HEK293 (cell line): Measurements from ENCODE around the gene MOV10L1.

ENCODE experiments used
- CTCF ChIA-PET: fragments of 350-600 bp; formaldehyde crosslinking; extraction: SDS; loops from one replicate; lab custom pipeline; 2021; ENCODE audit warnings: antibody characterized with exemption; lab: Yijun Ruan, JAX
- POLR2A ChIA-PET: fragments of 300-600 bp; formaldehyde crosslinking; extraction: SDS; loops from one replicate; lab custom pipeline; 2020; ENCODE audit warnings: antibody characterized with exemption, inconsistent platforms; lab: Yijun Ruan, JAX
- H3K27ac ChIP-seq: fragments of 200-500 bp; sonication (Bioruptor generic); 2 replicates; pipeline ENCODE4 v1.5.1; 2014; ENCODE audit warnings: low read depth, low read length, control low read depth, inconsistent platforms; ENCODE audit errors: extremely low read depth
- H3K36me3 ChIP-seq, 2 experiments: fragments of 200-500 bp in 1 of 2; sonication (Bioruptor generic) in 1 of 2; 1 replicate in 1 of 2; 2 replicates in 1 of 2; pipeline ENCODE4 v1.5.1; 2014 to 2017; ENCODE audit warnings: inconsistent platforms in 2 of 2, low read length in 2 of 2; ENCODE audit not compliant: control insufficient read depth in 2 of 2, insufficient read depth in 1 of 2
- H3K4me1 ChIP-seq: fragments of 200-500 bp; sonication (Bioruptor generic); 2 replicates; pipeline ENCODE4 v1.5.1; 2014; ENCODE audit warnings: mild to moderate bottlenecking, low read length, inconsistent platforms; ENCODE audit not compliant: control insufficient read depth, insufficient read depth
- H3K4me3 ChIP-seq: 2 replicates; pipeline ENCODE4 v1.5.1; 2011; ENCODE audit warnings: low read depth, mild to moderate bottlenecking, control low read depth, low read length, moderate library complexity
- H3K9me3 ChIP-seq: fragments of 200-500 bp; sonication (Bioruptor generic); 2 replicates; pipeline ENCODE4 v1.5.1; 2014; ENCODE audit warnings: low read depth, low read length, inconsistent platforms; ENCODE audit not compliant: control insufficient read depth, insufficient read depth
- EGR2 ChIP-seq: fragments of 450-650 bp; formaldehyde crosslinking; IDR thresholded peaks from 2 replicates; pipeline ENCODE4 v1.5.1; 2016; ENCODE audit warnings: low read depth, missing biosample characterization, missing genetic modification characterization
- GLIS1 ChIP-seq: fragments of 450-650 bp; formaldehyde crosslinking; IDR thresholded peaks from 2 replicates; pipeline ENCODE4 v1.5.1; 2016; ENCODE audit warnings: missing biosample characterization, missing genetic modification characterization
- GLIS2 ChIP-seq: fragments of 450-650 bp; formaldehyde crosslinking; IDR thresholded peaks from 2 replicates; pipeline ENCODE4 v1.5.1; 2016; ENCODE audit warnings: missing biosample characterization, missing genetic modification characterization
- KLF16 ChIP-seq: fragments of 450-650 bp; formaldehyde crosslinking; IDR thresholded peaks from 2 replicates; pipeline ENCODE4 v1.5.1; 2017; ENCODE audit warnings: missing biosample characterization, missing genetic modification characterization
- KLF7 ChIP-seq: fragments of 450-650 bp; formaldehyde crosslinking; IDR thresholded peaks from 2 replicates; pipeline ENCODE4 v1.5.1; 2016; ENCODE audit warnings: missing biosample characterization, missing genetic modification characterization, borderline replicate concordance
- OVOL3 ChIP-seq: fragments of 450-650 bp; formaldehyde crosslinking; IDR thresholded peaks from 2 replicates; pipeline ENCODE4 v1.5.1; 2016; ENCODE audit warnings: missing biosample characterization, missing genetic modification characterization
- RBAK ChIP-seq: fragments of 450-650 bp; formaldehyde crosslinking; IDR thresholded peaks from 2 replicates; pipeline ENCODE4 v1.5.1; 2016; ENCODE audit warnings: missing biosample characterization, missing genetic modification characterization
- WT1 ChIP-seq: fragments of 450-650 bp; formaldehyde crosslinking; IDR thresholded peaks from 2 replicates; pipeline ENCODE4 v1.5.1; 2016; ENCODE audit warnings: missing biosample characterization, missing genetic modification characterization
- ZBTB1 ChIP-seq: fragments of 450-650 bp; formaldehyde crosslinking; IDR thresholded peaks from 2 replicates; pipeline ENCODE4 v1.5.1; 2016; ENCODE audit warnings: missing biosample characterization, missing genetic modification characterization
- ZBTB21 ChIP-seq: fragments of 450-650 bp; formaldehyde crosslinking; IDR thresholded peaks from 2 replicates; pipeline ENCODE4 v1.5.1; 2017; ENCODE audit warnings: missing biosample characterization, missing genetic modification characterization
- ZBTB48 ChIP-seq: fragments of 450-650 bp; formaldehyde crosslinking; IDR thresholded peaks from 2 replicates; pipeline ENCODE4 v1.5.1; 2016; ENCODE audit warnings: missing biosample characterization, missing genetic modification characterization
- ZFHX2 ChIP-seq: fragments of 450-650 bp; formaldehyde crosslinking; conservative IDR thresholded peaks from 2 replicates; pipeline ENCODE4 v1.5.1; 2016; ENCODE audit warnings: missing biosample characterization, missing genetic modification characterization
- ZIC2 ChIP-seq: fragments of 450-650 bp; formaldehyde crosslinking; IDR thresholded peaks from 2 replicates; pipeline ENCODE4 v1.5.1; 2016; ENCODE audit warnings: missing biosample characterization, missing genetic modification characterization
- ZNF138 ChIP-seq: fragments of 450-650 bp; formaldehyde crosslinking; IDR thresholded peaks from 2 replicates; pipeline ENCODE4 v1.5.1; 2016; ENCODE audit warnings: missing biosample characterization, missing genetic modification characterization, borderline replicate concordance
- ZNF202 ChIP-seq: fragments of 450-650 bp; formaldehyde crosslinking; IDR thresholded peaks from 2 replicates; pipeline ENCODE4 v1.5.1; 2016; ENCODE audit warnings: missing biosample characterization, missing genetic modification characterization, borderline replicate concordance
- ZNF248 ChIP-seq: fragments of 450-650 bp; formaldehyde crosslinking; IDR thresholded peaks from 2 replicates; pipeline ENCODE4 v1.5.1; 2017; ENCODE audit warnings: missing biosample characterization, missing genetic modification characterization
- ZNF501 ChIP-seq: fragments of 450-650 bp; formaldehyde crosslinking; IDR thresholded peaks from 2 replicates; pipeline ENCODE4 v1.5.1; 2016; ENCODE audit warnings: missing biosample characterization, missing genetic modification characterization
- ZNF529 ChIP-seq: fragments of 450-650 bp; formaldehyde crosslinking; IDR thresholded peaks from 2 replicates; pipeline ENCODE4 v1.5.1; 2017; ENCODE audit warnings: missing genetic modification characterization, missing biosample characterization; ENCODE audit not compliant: insufficient replicate concordance
- ZNF544 ChIP-seq: fragments of 450-650 bp; formaldehyde crosslinking; IDR thresholded peaks from 2 replicates; pipeline ENCODE4 v1.5.0; 2017; ENCODE audit warnings: missing biosample characterization, missing genetic modification characterization
- ZNF596 ChIP-seq: fragments of 450-650 bp; IDR thresholded peaks from 2 replicates; pipeline ENCODE4 v1.5.0; 2018; ENCODE audit warnings: missing biosample characterization, mild to moderate bottlenecking, missing genetic modification characterization, moderate library complexity
- ZNF610 ChIP-seq: fragments of 450-650 bp; formaldehyde crosslinking; IDR thresholded peaks from 2 replicates; pipeline ENCODE4 v1.5.1; 2016; ENCODE audit warnings: missing biosample characterization, missing genetic modification characterization, borderline replicate concordance
- ZNF658 ChIP-seq: fragments of 450-650 bp; formaldehyde crosslinking; IDR thresholded peaks from 2 replicates; pipeline ENCODE4; 2016; ENCODE audit warnings: missing biosample characterization, missing genetic modification characterization

Gene MOV10L1

DNA sequence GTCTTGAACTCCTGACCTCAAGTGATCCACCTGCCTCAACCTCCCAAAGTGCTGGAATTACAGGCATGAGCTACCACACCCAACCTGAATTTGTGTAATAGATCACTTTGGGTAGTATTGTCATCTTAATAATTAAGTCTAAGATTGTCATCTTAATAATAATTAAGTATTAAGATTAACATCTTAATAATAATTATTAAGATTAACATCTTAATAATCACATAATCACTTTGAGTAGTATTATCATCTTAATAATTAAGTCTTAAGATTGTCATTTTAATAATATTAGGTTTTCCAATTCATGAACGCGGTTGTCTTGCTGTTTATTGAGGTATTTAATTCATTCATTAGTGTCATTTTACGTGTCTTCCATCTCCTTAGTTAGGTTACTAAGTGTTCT, 8.2 kb downstream of the MOV10L1 start (continued):
- TF ChIP-seq ZNF501 (tag by site-specific recombination) (no peak), ZBTB48 (tag by site-specific recombination) (no peak)

DNA sequence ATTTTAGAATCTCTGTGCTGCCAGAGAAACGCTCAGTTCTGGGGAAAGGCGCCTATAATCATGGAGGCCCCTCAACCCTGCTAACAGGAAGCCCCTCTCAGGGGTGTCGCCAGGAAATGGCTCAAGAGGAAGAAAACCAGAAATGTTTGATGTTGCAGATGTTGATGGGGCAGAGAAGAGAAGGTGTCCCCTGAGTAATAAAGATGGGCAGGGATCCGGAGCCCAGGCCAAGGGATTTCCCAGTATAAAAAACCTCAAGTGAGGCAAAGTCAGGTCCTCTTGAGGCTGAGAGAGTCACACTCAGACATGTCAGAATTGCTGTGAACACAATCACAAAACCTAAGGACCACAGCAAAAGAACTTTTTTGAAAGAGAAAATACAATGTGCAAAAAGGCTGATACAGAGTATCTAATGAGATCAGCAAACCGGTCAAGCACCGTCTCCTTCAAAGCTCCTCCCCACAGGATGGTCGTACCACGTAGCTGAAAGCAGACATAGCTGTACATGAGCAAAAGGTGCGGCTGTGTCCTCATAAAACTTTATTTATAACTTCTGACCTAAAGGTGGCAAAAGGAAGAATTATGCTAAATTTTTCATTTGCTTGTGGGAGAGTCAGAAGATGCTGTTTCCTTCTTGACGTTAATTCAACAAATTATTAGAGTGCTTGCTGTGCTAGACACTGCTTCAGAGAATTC, 12.2 kb downstream of the MOV10L1 start:
- ChIA-PET CTCF (no interaction called here), POLR2A (interaction anchor here (0.5 kb wide), 1 partner anchor 470 kb away, joined by 3 read pairs; no protein-coding TSS in a partner anchor)
- TF ChIP-seq KLF16 (tag by site-specific recombination), result no peak
- no peak for TF ChIP-seq ZBTB21 (tag by site-specific recombination)
- no peak for TF ChIP-seq ZNF596
- TF ChIP-seq RBAK (tag by site-specific recombination), result no peak
- TF ChIP-seq ZNF658 (tag by site-specific recombination), result no peak
- no peak for TF ChIP-seq GLIS1 (tag by site-specific recombination)
- no peak for TF ChIP-seq WT1 (tag by site-specific recombination)
- no peak for TF ChIP-seq ZNF529 (tag by site-specific recombination)
- no peak for TF ChIP-seq GLIS2 (tag by site-specific recombination)
- TF ChIP-seq ZNF248 (tag by site-specific recombination), result no peak
- no peak for TF ChIP-seq ZNF202 (tag by site-specific recombination)

DNA sequence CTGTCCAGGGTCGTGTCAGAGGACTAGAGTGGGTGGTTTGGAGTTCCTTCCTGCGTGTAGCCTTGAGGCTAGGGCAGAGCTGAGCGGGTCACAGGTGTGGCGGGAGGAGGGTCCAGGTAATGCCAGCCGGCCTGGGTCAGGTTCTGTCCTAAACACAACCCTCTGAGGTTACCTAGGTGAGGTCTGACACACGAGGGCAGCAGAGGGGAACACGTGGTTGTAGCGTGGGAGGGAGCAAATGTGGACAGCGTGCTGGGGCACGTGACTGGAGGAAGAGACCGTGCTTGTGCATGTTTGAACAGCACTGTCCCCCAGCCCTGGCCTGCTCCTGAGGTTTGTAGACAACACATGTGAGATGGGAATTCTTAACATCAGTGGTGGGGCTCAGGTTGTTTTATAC, 13.1 kb downstream of the MOV10L1 start:
- CTCF ChIA-PET, result interaction anchor here (1.2 kb wide), 1 partner anchor 17 kb away, joined by 3 read pairs; the partner anchor contains the start of gene MLC1
- H3K9me3 ChIP-seq, result no peaks in the 10 kb centered on the region
- no peaks in the 10 kb centered on the region for H3K36me3 ChIP-seq
- no peak overlapping the region for H3K27ac ChIP-seq
- peak; percentile 54 for TF ChIP-seq ZFHX2
- no peak for TF ChIP-seq ZNF138
- TF ChIP-seq OVOL3, result no peak
- peak; percentile 54; the same call in 1 of the 2 replicates for TF ChIP-seq EGR2 (tag by site-specific recombination)
- TF ChIP-seq ZBTB1, result no peak
- TF ChIP-seq, all 188 proteins: peak for 2
- Histone ChIP-seq H3K4me3 (no peak overlapping the region), H3K4me1 (no peaks in the 10 kb centered on the region)
- POLR2A ChIA-PET, result no interaction called here

More for the DNA sequence above, 12.2 kb downstream of the MOV10L1 start:
- H3K4me3 ChIP-seq, result no peak overlapping the region
- H3K27ac ChIP-seq, result no peak overlapping the region
- no peaks in the 10 kb centered on the region for H3K9me3 ChIP-seq
- H3K36me3 ChIP-seq, result no peaks in the 10 kb centered on the region
- no peaks in the 10 kb centered on the region for H3K4me1 ChIP-seq

DNA sequence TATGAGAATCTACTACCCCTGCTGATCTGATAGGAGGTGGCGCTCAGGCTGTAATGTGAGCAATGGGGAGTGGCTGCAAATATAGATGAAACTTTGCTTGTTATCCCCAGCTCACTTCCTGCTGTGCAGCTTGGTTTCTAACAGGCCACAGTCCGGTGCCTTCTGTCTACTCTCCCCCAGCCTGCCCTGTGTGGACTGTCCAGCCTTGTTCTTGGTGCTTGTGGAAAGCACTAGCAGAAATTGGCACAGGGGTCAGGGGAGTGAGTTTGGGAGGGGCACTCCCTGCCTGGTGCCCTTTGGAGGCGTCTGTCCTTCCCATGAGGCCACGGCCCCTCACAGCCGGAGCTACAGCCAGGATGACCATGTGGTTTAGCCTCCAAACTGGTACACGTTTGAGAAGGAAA, 14.3 kb downstream of the MOV10L1 start:
- Histone ChIP-seq H3K36me3 (no peaks in the 10 kb centered on the region), H3K9me3 (no peaks in the 10 kb centered on the region), H3K4me3 (no peak overlapping the region), H3K27ac (no peak overlapping the region)
- TF ChIP-seq ZNF544 (no peak), ZNF610 (tag by site-specific recombination) (peak; percentile 73; the same call in 1 of the 2 replicates), ZIC2 (tag by site-specific recombination) (peak; percentile 31; the same call in 1 of the 2 replicates), KLF7 (tag by site-specific recombination) (no peak)
- TF ChIP-seq, all 188 proteins: peak for 2
- H3K4me1 ChIP-seq, result no peaks in the 10 kb centered on the region
- CTCF ChIA-PET, result interaction anchor here (1.2 kb wide), 1 partner anchor 19 kb away, joined by 3 read pairs; the partner anchor contains the start of gene MLC1
- POLR2A ChIA-PET, result no interaction called here
